Neuronal stem cell (in vitro differentiated cells): ENCODE measurements around the gene NPFF.

Experiments used
- DNase-seq: peaks from one replicate; pipeline ENCODE4 v3.0.0-alpha.2; 2013; ENCODE audit warnings: low spot score
- H2AFZ ChIP-seq: one replicate; pipeline ENCODE4 v1.6.1; 2013; ENCODE audit warnings: mild to moderate bottlenecking, low read length, inconsistent platforms
- H2AK5ac ChIP-seq: 2 replicates; pipeline ENCODE4 v1.6.1; 2013; ENCODE audit warnings: low read depth, mild to moderate bottlenecking, inconsistent platforms, low read length, moderate library complexity, mixed read lengths
- H2BK120ac ChIP-seq: 2 replicates; pipeline ENCODE4 v1.6.1; 2013; ENCODE audit warnings: low read depth, mild to moderate bottlenecking, inconsistent platforms, low read length, moderate library complexity, mixed read lengths
- H2BK12ac ChIP-seq: one replicate; pipeline ENCODE4 v1.6.1; 2013; ENCODE audit warnings: low read length, inconsistent platforms
- H2BK15ac ChIP-seq: 2 replicates; pipeline ENCODE4 v1.6.1; 2013; ENCODE audit warnings: mild to moderate bottlenecking, low read length, inconsistent platforms, mixed read lengths
- H2BK5ac ChIP-seq: one replicate; pipeline ENCODE4 v1.6.1; 2013; ENCODE audit warnings: inconsistent platforms, mild to moderate bottlenecking, low read length, moderate library complexity
- H3K14ac ChIP-seq: one replicate; pipeline ENCODE4 v1.6.1; 2013; ENCODE audit warnings: low read length, inconsistent platforms
- H3K18ac ChIP-seq: 2 replicates; pipeline ENCODE4 v1.6.1; 2013; ENCODE audit warnings: low read length, inconsistent platforms
- H3K23ac ChIP-seq: 2 replicates; pipeline ENCODE4 v1.6.1; 2013; ENCODE audit warnings: low read depth, mild to moderate bottlenecking, mixed read lengths, low read length, inconsistent platforms; ENCODE audit not compliant: poor library complexity
- H3K27ac ChIP-seq: replicated peaks from 3 replicates; pipeline ENCODE4 v1.5.1; 2013; ENCODE audit warnings: low read length, inconsistent platforms
- H3K27me3 ChIP-seq, 3 experiments: 2 replicates each; pipeline ENCODE4 v1.6.1; 2013; ENCODE audit warnings: low read length in 3 of 3, mild to moderate bottlenecking in 2 of 3, inconsistent platforms in 1 of 3, low read depth in 1 of 3, mixed read lengths in 1 of 3, moderate library complexity in 1 of 3; ENCODE audit not compliant: control insufficient read depth in 3 of 3, insufficient read depth in 3 of 3
- H3K36me3 ChIP-seq, 2 donors: replicated peaks in 1 of 2; 2 replicates each; pipeline ENCODE4 v1.6.1; 2013; ENCODE audit warnings: low read length in 2 of 2; ENCODE audit not compliant: control insufficient read depth in 2 of 2, insufficient read depth in 2 of 2
- H3K4ac ChIP-seq: 2 replicates; pipeline ENCODE4 v1.6.1; 2013; ENCODE audit warnings: inconsistent platforms, mild to moderate bottlenecking, low read length, moderate library complexity
- H3K4me1 ChIP-seq, 2 donors: 1 replicate in 1 of 2; 2 replicates in 1 of 2; pipeline ENCODE4 v1.6.1; 2013; ENCODE audit warnings: low read length in 2 of 2, low read depth in 1 of 2; ENCODE audit not compliant: control insufficient read depth in 2 of 2, insufficient read depth in 1 of 2
- H3K4me2 ChIP-seq: one replicate; pipeline ENCODE4 v1.6.1; 2013; ENCODE audit warnings: mild to moderate bottlenecking, low read length, inconsistent platforms; ENCODE audit not compliant: insufficient read depth, poor library complexity, severe bottlenecking
- H3K4me3 ChIP-seq, 2 donors: 2 replicates each; pipeline ENCODE4 v1.5.1; 2013; ENCODE audit warnings: low read length in 2 of 2, mild to moderate bottlenecking in 2 of 2, inconsistent platforms in 1 of 2, moderate library complexity in 1 of 2
- H3K79me1 ChIP-seq: one replicate; pipeline ENCODE4 v1.6.1; 2013; ENCODE audit warnings: low read depth, mild to moderate bottlenecking, inconsistent platforms, low read length, moderate library complexity
- H3K9ac ChIP-seq: one replicate; pipeline ENCODE4 v1.6.1; 2013; ENCODE audit warnings: mild to moderate bottlenecking, low read depth, low read length, inconsistent platforms; ENCODE audit not compliant: poor library complexity
- H3K9me3 ChIP-seq, 2 donors: replicated peaks in 1 of 2; 2 replicates each; pipeline versions ENCODE3 to v1.6.1; 2013; ENCODE audit warnings: low read length in 2 of 2, mild to moderate bottlenecking in 2 of 2, inconsistent platforms in 1 of 2, low read depth in 1 of 2, mixed read lengths in 1 of 2, moderate library complexity in 1 of 2; ENCODE audit not compliant: control insufficient read depth in 2 of 2, insufficient read depth in 1 of 2
- H4K8ac ChIP-seq: one replicate; pipeline ENCODE4 v1.6.1; 2013; ENCODE audit warnings: low read depth, mild to moderate bottlenecking, inconsistent platforms, low read length, moderate library complexity
- H4K91ac ChIP-seq: one replicate; pipeline ENCODE4 v1.6.1; 2013; ENCODE audit warnings: low read length, low read depth, mild to moderate bottlenecking, inconsistent platforms; ENCODE audit not compliant: poor library complexity
- WGBS, 2 donors: extraction: QIAGEN DNeasy Blood & Tissue Kit; methylation state at CpG; one replicate each; pipeline ENCODE4 v1.1.7; 2013; ENCODE audit warnings: missing lambda C conversion rate in 2 of 2, mixed read lengths in 1 of 2; ENCODE audit not compliant: insufficient read length in 2 of 2, insufficient replicate concordance in 1 of 2; ENCODE audit errors: extremely low coverage in 2 of 2; 5-methylcytosine and 5-hydroxymethylcytosine counted together

NPFF gene

GRCh38 chr12:53507603-53507885, 260 bp upstream of the NPFF start:
- Histone ChIP-seq H3K36me3 (peaks cover 19 to 72% of the 10 kb centered on the region in 2 donors), H3K4me3 (no peak overlapping the region), H2BK12ac (no peak overlapping the region), H2AK5ac (no peak overlapping the region), H3K4me1 (no peaks in the 10 kb centered on the region), H3K9me3 (no peaks in the 10 kb centered on the region), H4K91ac (no peak overlapping the region), H3K27me3 (no peaks in the 10 kb centered on the region), H2BK5ac (no peak overlapping the region), H4K8ac (no peak overlapping the region), H3K4ac (no peak overlapping the region), H3K23ac (no peak overlapping the region), H3K27ac (no peak overlapping the region), H2BK15ac (no peak overlapping the region), H2AFZ (no peak overlapping the region), H3K18ac (no peak overlapping the region), H3K79me1 (peaks cover 2% of the 10 kb centered on the region), H3K9ac (no peak overlapping the region), H2BK120ac (no peak overlapping the region), H3K14ac (no peak overlapping the region), H3K4me2 (no peak overlapping the region)
- no CpG with 5 or more reads among the region's 4 CpGs for WGBS, 2 donors
- DNase-seq, result no peak

GRCh38 chr12:53506450-53506785, 866 bp downstream of the NPFF start:
- Histone ChIP-seq H3K27ac (no peak overlapping the region), H2AK5ac (no peak overlapping the region), H3K23ac (no peak overlapping the region), H4K91ac (no peak overlapping the region), H4K8ac (no peak overlapping the region), H3K4me1 (peaks cover 8% of the 10 kb centered on the region in 2 donors), H2BK15ac (no peak overlapping the region), H3K9ac (no peak overlapping the region), H2AFZ (no peak overlapping the region), H3K9me3 (no peaks in the 10 kb centered on the region), H3K4me3 (no peak overlapping the region), H3K79me1 (peaks cover 6% of the 10 kb centered on the region), H2BK120ac (no peak overlapping the region), H3K4me2 (no peak overlapping the region), H3K14ac (no peak overlapping the region), H3K18ac (no peak overlapping the region), H2BK5ac (no peak overlapping the region), H3K4ac (no peak overlapping the region), H3K27me3 (no peaks in the 10 kb centered on the region), H2BK12ac (no peak overlapping the region), H3K36me3 (peaks cover 15 to 62% of the 10 kb centered on the region in 2 donors)
- no CpG with 5 or more reads among the region's 2 CpGs for WGBS, 2 donors
- DNase-seq, result no peak

DNA sequence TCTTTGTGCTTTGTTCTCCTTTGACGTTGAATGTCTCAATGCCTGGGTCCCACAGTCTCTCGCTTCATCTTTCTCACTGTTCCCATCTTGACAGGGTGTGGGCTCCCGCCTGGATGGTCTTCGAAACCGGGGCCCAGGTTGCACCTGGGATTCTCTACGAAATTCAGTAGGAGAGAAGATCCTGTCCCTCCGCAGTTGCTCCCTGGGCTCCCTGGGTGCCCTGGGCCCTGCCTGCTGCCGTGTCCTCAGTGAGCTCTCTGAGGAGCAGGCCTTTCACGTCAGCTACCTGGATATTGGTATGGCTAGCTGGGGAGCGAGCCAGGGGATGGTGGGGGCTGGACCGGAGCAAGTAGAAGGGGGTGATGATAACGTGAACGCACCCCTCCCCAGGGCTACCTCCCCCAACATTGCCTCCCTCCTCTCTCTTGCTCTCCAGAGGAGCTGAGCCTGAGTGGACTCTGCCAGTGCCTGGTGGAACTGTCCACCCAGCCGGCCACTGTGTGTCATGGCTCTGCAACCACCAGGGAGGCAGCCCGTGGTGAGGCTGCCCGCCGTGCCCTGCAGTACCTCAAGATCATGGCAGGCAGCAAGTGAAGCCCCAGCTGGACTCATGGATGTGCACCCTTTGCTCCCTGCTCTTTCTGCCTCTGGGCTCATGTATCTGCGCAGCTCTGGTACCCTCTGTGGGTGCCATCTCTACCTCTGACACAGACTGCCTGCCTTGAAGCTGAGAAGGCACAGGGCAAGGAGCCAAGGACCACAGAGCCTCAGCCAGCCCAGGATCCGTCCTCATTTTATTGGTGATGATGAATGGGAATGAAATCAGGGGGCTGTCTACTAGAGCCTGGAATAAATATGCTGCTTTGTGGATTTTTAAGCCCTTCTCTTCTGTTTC, 1.5 kb downstream of the NPFF start:
- peaks cover 14 to 59% of the 10 kb centered on the region in 2 donors for H3K36me3 ChIP-seq
- WGBS, 2 donors, result no CpG with 5 or more reads among the region's 19 CpGs
- H3K9me3 ChIP-seq, result no peaks in the 10 kb centered on the region
- H3K23ac ChIP-seq, result peak overlapping the region; percentile 19
- H2BK12ac ChIP-seq, result no peak overlapping the region
- H3K4ac ChIP-seq, result no peak overlapping the region
- no peak overlapping the region for H2BK5ac ChIP-seq
- peaks cover 6% of the 10 kb centered on the region for H3K79me1 ChIP-seq
- H2AK5ac ChIP-seq, result peak overlapping the region; percentile 25
- no peak for DNase-seq
- H2AFZ ChIP-seq, result no peak overlapping the region
- peaks cover 8% of the 10 kb centered on the region in 2 donors for H3K4me1 ChIP-seq
- H4K8ac ChIP-seq, result no peak overlapping the region
- H2BK15ac ChIP-seq, result no peak overlapping the region
- no peak overlapping the region for H3K14ac ChIP-seq
- H3K27me3 ChIP-seq, result no peaks in the 10 kb centered on the region
- no peak overlapping the region for H4K91ac ChIP-seq
- no peak overlapping the region for H3K4me3 ChIP-seq
- H3K9ac ChIP-seq, result peak overlapping the region; percentile 3
- H2BK120ac ChIP-seq, result no peak overlapping the region
- no peak overlapping the region for H3K4me2 ChIP-seq
- H3K27ac ChIP-seq, result no peak overlapping the region
- no peak overlapping the region for H3K18ac ChIP-seq

- Histone ChIP-seq H3K9me3 (no peaks in the 10 kb centered on the region), H3K27me3 (no peaks in the 10 kb centered on the region), H4K8ac (no peak overlapping the region), H3K4me2 (no peak overlapping the region), H4K91ac (no peak overlapping the region), H2BK12ac (no peak overlapping the region), H3K14ac (no peak overlapping the region), H2BK5ac (no peak overlapping the region), H3K4me1 (peaks cover 11 to 12% of the 10 kb centered on the region in 2 donors), H2AFZ (no peak overlapping the region), H3K4me3 (no peak overlapping the region), H3K36me3 (peaks cover 13 to 52% of the 10 kb centered on the region in 2 donors), H3K79me1 (peaks cover 6% of the 10 kb centered on the region), H3K9ac (peak overlapping the region; percentile 1), H3K4ac (no peak overlapping the region), H2AK5ac (no peak overlapping the region), H2BK15ac (no peak overlapping the region), H3K27ac (no peak overlapping the region), H3K23ac (no peak overlapping the region), H3K18ac (no peak overlapping the region), H2BK120ac (no peak overlapping the region)
- no CpG with 5 or more reads among the region's 10 CpGs for WGBS, 2 donors
- DNase-seq, result no peak
Observed at GRCh38 chr12:53505086-53505485, 2.2 kb downstream of the NPFF start.
